GM10248 (cell line): ENCODE results near the gene SNX3.

Experiments
- CTCF ChIA-PET: fragments of 300-600 bp; sonication (Branson Sonifier 250); formaldehyde crosslinking; extraction: SDS; loops from one replicate; lab custom pipeline; 2021; ENCODE audit warnings: antibody characterized with exemption; lab: Yijun Ruan, JAX
- POLR2A ChIA-PET: fragments of 350-650 bp; sonication (Branson Sonifier 250); formaldehyde crosslinking; extraction: SDS; loops from one replicate; lab custom pipeline; 2020; ENCODE audit warnings: antibody characterized with exemption; lab: Yijun Ruan, JAX
- DNase-seq: peaks from one replicate; pipeline ENCODE4 v3.0.0; 2012; ENCODE audit errors: extremely low spot score
- CTCF ChIP-seq: IDR thresholded peaks from 2 replicates; pipeline ENCODE4 v1.5.1; 2012; ENCODE audit warnings: mild to moderate bottlenecking, low read depth; ENCODE audit errors: extremely low read depth, missing control alignments, control extremely low read depth

The SNX3 gene

DNA sequence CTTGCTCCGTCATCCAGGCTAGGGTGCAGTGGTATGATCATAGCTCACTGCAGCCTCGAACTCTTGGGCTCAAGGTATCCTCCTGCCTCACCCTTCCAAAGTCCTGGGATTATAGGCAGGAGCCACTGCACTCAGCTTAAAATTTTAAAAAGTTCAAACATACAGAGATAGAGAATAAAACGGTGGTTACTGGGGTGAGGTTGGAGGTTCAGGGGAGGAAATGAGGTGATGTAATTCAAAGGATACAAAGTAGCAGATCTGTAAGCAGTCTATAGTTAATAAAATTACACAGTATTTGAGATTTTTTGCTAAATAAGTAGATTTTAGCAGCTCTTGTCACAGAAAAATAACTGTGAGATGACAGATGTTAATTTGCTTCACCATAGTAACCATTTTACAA lies 26.5 kb upstream of the SNX3 start:
- no peak for TF ChIP-seq CTCF
- ChIA-PET POLR2A (no interaction called here), CTCF (interaction anchor here (0.9 to 2.1 kb wide), 2 partner anchors 9 to 16 kb away, joined by 3 to 7 read pairs; no protein-coding TSS in a partner anchor)
- DNase-seq = no peak

DNA sequence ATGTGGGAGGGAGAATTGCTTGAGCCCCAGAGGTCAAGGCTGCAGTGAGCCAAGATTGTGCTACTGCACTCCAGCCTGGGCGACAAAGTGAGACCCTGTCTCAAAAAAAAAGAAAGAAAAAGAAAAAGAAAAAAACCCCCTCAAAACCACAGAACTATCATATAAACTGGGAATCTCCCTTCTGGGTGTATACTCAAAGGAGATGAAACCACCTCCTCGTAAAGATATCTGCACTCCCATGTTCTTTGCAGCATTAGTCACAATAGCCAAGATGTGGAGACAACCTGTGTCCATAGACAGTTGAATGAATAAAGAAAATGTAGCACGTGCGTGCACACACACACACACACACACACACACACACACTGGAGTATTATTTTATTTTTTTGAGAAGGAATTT lies 25.5 kb upstream of the SNX3 start:
- ChIA-PET CTCF (interaction anchor here (2.1 kb wide), 1 partner anchor 8 kb away, joined by 7 read pairs; no protein-coding TSS in a partner anchor), POLR2A (no interaction called here)
- no peak for TF ChIP-seq CTCF
- DNase-seq = no peak

DNA sequence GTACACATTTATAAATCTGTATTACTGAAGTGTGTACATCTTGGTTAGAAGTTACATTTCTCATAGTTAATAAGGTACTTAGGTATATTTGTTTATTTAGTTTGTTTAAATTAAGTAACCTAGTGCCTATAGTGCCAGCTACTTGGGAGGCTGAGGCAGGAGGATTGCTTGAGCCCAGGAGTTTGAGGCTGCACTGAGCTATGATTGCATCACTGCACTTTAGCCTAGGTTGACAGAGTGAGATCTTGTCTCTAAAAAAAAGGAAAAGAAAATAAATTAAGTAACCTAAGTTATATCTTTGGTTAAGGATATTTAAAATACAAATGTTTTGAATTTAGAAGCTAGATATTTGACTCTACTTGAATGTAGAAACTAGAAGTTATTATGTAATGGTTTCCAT lies 24.5 kb upstream of the SNX3 start:
- ChIA-PET POLR2A (no interaction called here), CTCF (interaction anchor here (1.1 kb wide), 1 partner anchor 9 kb away, joined by 4 read pairs; no protein-coding TSS in a partner anchor)
- no peak for DNase-seq
- TF ChIP-seq CTCF = no peak

DNA sequence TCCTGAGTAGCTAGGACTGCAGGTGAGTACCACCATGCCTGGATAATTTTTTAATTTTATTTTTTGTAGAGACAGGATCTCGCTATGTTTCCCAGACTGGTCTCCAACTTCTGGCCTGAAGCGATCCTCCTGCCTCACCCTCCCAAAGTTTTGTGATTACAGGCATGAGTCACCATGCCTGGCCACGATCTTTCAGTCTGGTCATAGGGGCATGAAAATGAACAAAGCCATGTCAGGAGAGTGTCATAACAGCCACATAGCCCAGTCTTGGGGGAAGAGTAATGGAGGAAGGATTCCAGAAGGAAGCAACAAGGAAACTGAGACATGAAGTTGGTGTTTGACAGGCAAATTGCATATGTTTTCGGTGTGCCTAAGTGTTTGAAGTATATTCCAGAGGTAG lies 17.0 kb upstream of the SNX3 start:
- DNase-seq = no peak
- ChIA-PET POLR2A (no interaction called here), CTCF (interaction anchor here (2.2 kb wide), 1 partner anchor 9 kb away, joined by 7 read pairs; no protein-coding TSS in a partner anchor)
- no peak for TF ChIP-seq CTCF

GRCh38 chr6:108277295-108277694 lies 16.5 kb upstream of the SNX3 start:
- ChIA-PET POLR2A (no interaction called here), CTCF (interaction anchor here (2.2 kb wide), 1 partner anchor 10 kb away, joined by 7 read pairs; no protein-coding TSS in a partner anchor)
- no peak for TF ChIP-seq CTCF
- no peak for DNase-seq

DNA sequence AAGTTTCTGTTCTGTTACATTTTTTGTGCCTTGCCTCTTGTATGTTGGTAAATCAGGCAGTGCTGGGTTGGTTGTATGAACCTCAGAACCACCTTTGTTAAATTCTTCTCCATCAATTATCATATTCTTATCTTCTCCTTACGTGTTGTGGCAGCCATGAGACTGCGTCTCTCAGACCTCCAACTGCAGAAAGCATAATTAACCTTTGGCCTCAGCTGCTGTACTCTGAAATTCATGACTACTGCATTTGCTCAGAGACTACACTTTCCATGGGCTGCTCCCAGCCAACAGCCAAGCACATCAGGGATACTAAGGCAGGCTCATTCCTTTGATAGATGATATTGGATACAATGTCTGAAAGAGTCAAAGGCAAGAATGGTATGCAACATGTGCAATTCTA lies 15.1 kb upstream of the SNX3 start:
- TF ChIP-seq CTCF = no peak
- ChIA-PET CTCF (interaction anchor here (1.1 kb wide), 1 partner anchor 9 kb away, joined by 4 read pairs; no protein-coding TSS in a partner anchor), POLR2A (no interaction called here)
- DNase-seq = no peak
